ENCODE measurements around the gene TRIM34.
"Not testable (repeated sequence)": the region's sequence is repeated elsewhere in the genome, so short reads cannot be mapped to it uniquely, and the experiment has no call there.

Gene TRIM34

GRCh38 chr11:5624489-5625279 lies at the start of gene TRIM34:
Gene TRIM34, plus strand, starts transcription at chr11:5625001. Its CDS starts 7,331 bp downstream, at chr11:5632332.
- no peak for DNase-seq

GRCh38 chr11:5575152-5575551 lies 49.6 kb upstream of the TRIM34 start:
- DNase-seq: no peak

- no peak for DNase-seq
These were observed 47.7 kb upstream of the TRIM34 start for GRCh38 chr11:5577101-5577500.

- DNase-seq: no peak
These were observed 44.2 kb upstream of the TRIM34 start, which contains the start of gene OR52B6 for GRCh38 chr11:5580577-5580976. Gene OR52B6, plus strand, starts transcription at chr11:5580877. Its CDS starts 0 bp downstream, at chr11:5580877.

GRCh38 chr11:5581014-5581413 lies 43.8 kb upstream of the TRIM34 start:
- no peak for DNase-seq

- DNase-seq: not testable (repeated sequence)
These were observed 40.3 kb upstream of the TRIM34 start for GRCh38 chr11:5584458-5584857.

GRCh38 chr11:5589906-5590305 lies 34.9 kb upstream of the TRIM34 start:
- DNase-seq: not testable (repeated sequence)

- DNase-seq: no peak
These were observed 33.2 kb upstream of the TRIM34 start for GRCh38 chr11:5591613-5592012.

- no peak for DNase-seq
These were observed 32.2 kb upstream of the TRIM34 start for GRCh38 chr11:5592615-5593014.

GRCh38 chr11:5593146-5593545 lies 31.7 kb upstream of the TRIM34 start:
- DNase-seq: no peak

- no peak for DNase-seq
These were observed 28.1 kb upstream of the TRIM34 start, which contains the start of gene TRIM6 for GRCh38 chr11:5596607-5597201. Gene TRIM6, plus strand, starts transcription at chr11:5596637. Its CDS starts 261 bp downstream, at chr11:5596898.

- no peak for DNase-seq
These were observed 26.8 kb upstream of the TRIM34 start for GRCh38 chr11:5597953-5598352.

- DNase-seq: peak in 1 of 2 experiments; percentile 60
These were observed 24.4 kb upstream of the TRIM34 start for GRCh38 chr11:5600374-5600851.

- DNase-seq: not testable (repeated sequence)
These were observed 22.0 kb upstream of the TRIM34 start for GRCh38 chr11:5602791-5603190.

GRCh38 chr11:5603326-5603725 lies 21.5 kb upstream of the TRIM34 start:
- no peak for DNase-seq

- no peak for DNase-seq
These were observed 19.9 kb upstream of the TRIM34 start for GRCh38 chr11:5604896-5605295.

GRCh38 chr11:5605849-5606248 lies 19.0 kb upstream of the TRIM34 start:
- no peak for DNase-seq

- DNase-seq: no peak
These were observed 16.0 kb upstream of the TRIM34 start for GRCh38 chr11:5608808-5609207.

- no peak for DNase-seq
These were observed 14.4 kb upstream of the TRIM34 start for GRCh38 chr11:5610446-5610845.

GRCh38 chr11:5611627-5612026 lies 13.2 kb upstream of the TRIM34 start:
- no peak for DNase-seq

- no peak for DNase-seq
These were observed 6.0 kb upstream of the TRIM34 start for GRCh38 chr11:5618807-5619206.

- no peak for DNase-seq
These were observed 3.9 kb upstream of the TRIM34 start for GRCh38 chr11:5620651-5621521.

- DNase-seq: no peak
These were observed 3.2 kb upstream of the TRIM34 start for GRCh38 chr11:5621580-5621979.
